HG03432 (cell line): ENCODE measurements around the gene SUN5.
"Not testable (repeated sequence)": the region's sequence is repeated elsewhere in the genome, so short reads cannot be mapped to it uniquely, and the experiment has no call there.

Source experiments
- ATAC-seq: cut with Tn5 transposase; IDR thresholded peaks from one replicate; pipeline ENCODE4 v1.9.1; 2021; ENCODE audit warnings: mild to moderate bottlenecking, moderate library complexity; ENCODE audit not compliant: unreplicated experiment

SUN5 gene

GRCh38 chr20:33004141-33004751 lies at the start of gene SUN5:
Gene SUN5 (minus strand): TSS chr20:33004433. CDS start chr20:33004340, 93 bp downstream.
- no peak for ATAC-seq

- no peak for ATAC-seq
Measured at GRCh38 chr20:33053291-33054106, 49.3 kb upstream of the SUN5 start, which contains the start of gene BPIFB3. Gene BPIFB3 (plus strand): TSS chr20:33053903. CDS start chr20:33055436, 1,533 bp downstream.

- no peak for ATAC-seq
Measured at GRCh38 chr20:33051333-33051732, 47.1 kb upstream of the SUN5 start.

- no peak for ATAC-seq
Measured at GRCh38 chr20:33046412-33046811, 42.2 kb upstream of the SUN5 start.

GRCh38 chr20:33045129-33045721 lies 41.0 kb upstream of the SUN5 start:
- not testable (repeated sequence) for ATAC-seq

- ATAC-seq: no peak
Measured at GRCh38 chr20:33043731-33044181, 39.5 kb upstream of the SUN5 start.

GRCh38 chr20:33042983-33043730 lies 38.9 kb upstream of the SUN5 start:
- ATAC-seq: no peak

- ATAC-seq: no peak
Measured at GRCh38 chr20:33042430-33042829, 38.2 kb upstream of the SUN5 start.

GRCh38 chr20:33038243-33038642 lies 34.0 kb upstream of the SUN5 start:
- no peak for ATAC-seq

- no peak for ATAC-seq
Measured at GRCh38 chr20:33037456-33037855, 33.2 kb upstream of the SUN5 start.

GRCh38 chr20:33034901-33035492 lies 30.8 kb upstream of the SUN5 start:
- no peak for ATAC-seq

GRCh38 chr20:33034115-33034514 lies 29.9 kb upstream of the SUN5 start:
- no peak for ATAC-seq

GRCh38 chr20:33033381-33033780 lies 29.1 kb upstream of the SUN5 start:
- no peak for ATAC-seq

GRCh38 chr20:33032555-33032954 lies 28.3 kb upstream of the SUN5 start:
- ATAC-seq: no peak

- ATAC-seq: no peak
Measured at GRCh38 chr20:33031531-33031930, 27.3 kb upstream of the SUN5 start, which contains the start of gene BPIFB6. Gene BPIFB6 (plus strand): TSS chr20:33031648. CDS start chr20:33031648, 0 bp downstream.

GRCh38 chr20:33030569-33030968 lies 26.3 kb upstream of the SUN5 start:
- no peak for ATAC-seq

- no peak for ATAC-seq
Measured at GRCh38 chr20:33030076-33030475, 25.8 kb upstream of the SUN5 start.

- ATAC-seq: no peak
Measured at GRCh38 chr20:33028875-33029274, 24.6 kb upstream of the SUN5 start.

GRCh38 chr20:33027769-33028751 lies 23.8 kb upstream of the SUN5 start:
- ATAC-seq: no peak
